ENCODE results near the gene PRF1.

PRF1 gene

GRCh38 chr10:70558871-70559810 is 43.4 kb downstream of the PRF1 start:
- peak; percentile 69 for DNase-seq

- no peak for DNase-seq
Observed at GRCh38 chr10:70558295-70558694, 44.2 kb downstream of the PRF1 start.

GRCh38 chr10:70557876-70558275 is 44.7 kb downstream of the PRF1 start:
- DNase-seq = no peak

GRCh38 chr10:70557086-70557845 is 45.3 kb downstream of the PRF1 start:
- no peak for DNase-seq

- DNase-seq = no peak
Observed at GRCh38 chr10:70555371-70555770, 47.2 kb downstream of the PRF1 start.

GRCh38 chr10:70552586-70552985 is 50.0 kb downstream of the PRF1 start:
- DNase-seq = no peak

GRCh38 chr10:70551971-70552422 is 50.5 kb downstream of the PRF1 start:
- no peak for DNase-seq

- DNase-seq = no peak
Observed at GRCh38 chr10:70551466-70551865, 51.1 kb downstream of the PRF1 start.

GRCh38 chr10:70550459-70550858 is 52.1 kb downstream of the PRF1 start:
- DNase-seq = no peak

GRCh38 chr10:70549962-70550458 is 52.5 kb downstream of the PRF1 start:
- DNase-seq = peak; percentile 79

GRCh38 chr10:70549351-70549961 is 53.1 kb downstream of the PRF1 start:
- no peak for DNase-seq
